Effector memory CD4-positive, alpha-beta T cell (primary cell): ENCODE data around the gene NPIPB13.
"Not testable (repeated sequence)": the region's sequence is repeated elsewhere in the genome, so short reads cannot be mapped to it uniquely, and the experiment has no call there.

Experiments used
- DNase-seq, 3 donors: peaks; one replicate each; pipeline ENCODE4 v3.0.0-alpha.2; 2020
- H3K27ac ChIP-seq: 2 replicates; pipeline ENCODE4 v1.7.0; 2013; ENCODE audit warnings: mild to moderate bottlenecking, low read length, moderate library complexity; ENCODE audit not compliant: insufficient read depth, poor library complexity, severe bottlenecking
- H3K27me3 ChIP-seq: replicated peaks from 2 replicates; pipeline ENCODE4 v1.7.0; 2013; ENCODE audit warnings: mild to moderate bottlenecking, low read length; ENCODE audit not compliant: insufficient read depth, control insufficient read depth, poor library complexity, severe bottlenecking
- H3K36me3 ChIP-seq: 2 replicates; pipeline ENCODE4 v1.7.0; 2013; ENCODE audit warnings: mild to moderate bottlenecking, low read length, moderate library complexity; ENCODE audit not compliant: control insufficient read depth, insufficient read depth
- H3K4me1 ChIP-seq: 2 replicates; pipeline ENCODE4 v1.7.0; 2013; ENCODE audit warnings: low read length, mild to moderate bottlenecking; ENCODE audit not compliant: control insufficient read depth, insufficient read depth, poor library complexity, severe bottlenecking
- H3K4me3 ChIP-seq: 2 replicates; pipeline ENCODE4 v1.7.0; 2013; ENCODE audit warnings: low read length, low read depth, mild to moderate bottlenecking; ENCODE audit not compliant: insufficient read depth, poor library complexity, severe bottlenecking
- H3K9me3 ChIP-seq: 2 replicates; pipeline ENCODE4 v1.7.0; 2013; ENCODE audit warnings: mild to moderate bottlenecking, low read length, moderate library complexity; ENCODE audit not compliant: control insufficient read depth
- total RNA-seq, 3 donors: gene quantifications; one replicate each; lab custom pipeline; 2026; lab: John Stamatoyannopoulos, UW

The NPIPB13 gene
- total RNA-seq, result 1.0 to 3.7 (median 2.5) reads per million in 3 donors

- not testable (repeated sequence) for H3K4me3 ChIP-seq, H3K36me3 ChIP-seq, H3K27me3 ChIP-seq, H3K4me1 ChIP-seq, H3K27ac ChIP-seq, DNase-seq, H3K9me3 ChIP-seq
These were observed at the start of gene NPIPB13 for GRCh38 chr16:30248379-30248778. NPIPB13 (minus strand) TSS chr16:30248479; CDS start chr16:30245573, 2,906 bp downstream.

DNA sequence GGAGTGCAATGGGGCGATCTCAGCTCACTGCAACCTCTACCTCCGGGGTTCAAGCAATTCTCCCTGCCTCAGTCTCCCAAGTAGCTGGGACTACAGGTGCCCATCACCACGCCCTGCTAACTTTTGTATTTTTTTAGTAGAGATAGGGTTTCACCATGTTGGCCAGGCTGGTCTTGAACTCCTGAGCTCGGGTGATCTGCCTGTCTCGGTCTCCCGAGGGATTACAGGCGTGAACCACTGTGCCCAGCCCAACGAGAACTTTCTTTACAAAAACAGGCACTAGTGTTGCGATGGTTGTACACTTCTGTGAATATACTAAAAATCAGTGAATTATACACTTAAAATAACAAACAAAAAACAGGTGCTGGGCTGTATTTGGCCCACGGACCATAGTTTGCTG, 34.1 kb upstream of the NPIPB13 start:
- not testable (repeated sequence) for H3K4me3 ChIP-seq, H3K27me3 ChIP-seq, H3K27ac ChIP-seq, DNase-seq, H3K9me3 ChIP-seq, H3K36me3 ChIP-seq, H3K4me1 ChIP-seq

- not testable (repeated sequence) for H3K36me3 ChIP-seq, H3K4me3 ChIP-seq, H3K9me3 ChIP-seq, H3K27ac ChIP-seq, DNase-seq, H3K4me1 ChIP-seq, H3K27me3 ChIP-seq
These were observed 30.2 kb upstream of the NPIPB13 start for GRCh38 chr16:30278523-30278922.

GRCh38 chr16:30217082-30217481, 31.2 kb downstream of the NPIPB13 start:
- H3K9me3 ChIP-seq, H3K27ac ChIP-seq, H3K4me1 ChIP-seq, DNase-seq, H3K27me3 ChIP-seq, H3K4me3 ChIP-seq, H3K36me3 ChIP-seq: not testable (repeated sequence)

DNA sequence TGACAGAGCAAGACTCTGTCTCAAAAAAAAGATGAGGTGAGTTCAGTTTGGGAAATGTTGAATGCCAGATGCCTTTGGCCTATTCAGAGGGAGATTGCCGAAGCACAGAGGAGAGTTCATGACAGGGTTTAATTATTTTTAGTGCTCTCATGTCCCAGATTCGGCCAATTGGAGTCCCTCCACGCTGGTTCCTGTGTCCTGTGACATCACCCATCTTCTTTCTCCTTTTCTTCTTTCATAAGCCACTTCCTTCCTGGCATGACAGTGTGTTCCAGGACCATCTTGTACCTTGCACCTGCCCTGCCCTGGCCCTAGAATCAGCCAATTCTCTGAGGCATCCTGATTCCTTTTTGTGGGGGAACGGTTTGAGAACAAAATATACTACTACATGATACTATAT, 36.9 kb downstream of the NPIPB13 start:
- not testable (repeated sequence) for H3K36me3 ChIP-seq, DNase-seq, H3K4me3 ChIP-seq, H3K27ac ChIP-seq, H3K9me3 ChIP-seq, H3K4me1 ChIP-seq, H3K27me3 ChIP-seq

GRCh38 chr16:30209032-30209431, 39.2 kb downstream of the NPIPB13 start:
- H3K27me3 ChIP-seq, H3K4me1 ChIP-seq, H3K27ac ChIP-seq, H3K9me3 ChIP-seq, H3K4me3 ChIP-seq, H3K36me3 ChIP-seq: not testable (repeated sequence)
- peak in 2 of 3 donors; percentile 40 to 56 for DNase-seq

- not testable (repeated sequence) for H3K36me3 ChIP-seq, DNase-seq, H3K27ac ChIP-seq, H3K9me3 ChIP-seq, H3K4me3 ChIP-seq, H3K4me1 ChIP-seq, H3K27me3 ChIP-seq
These were observed 41.1 kb downstream of the NPIPB13 start for GRCh38 chr16:30207063-30207704.

- H3K4me1 ChIP-seq, H3K27me3 ChIP-seq, H3K27ac ChIP-seq, H3K36me3 ChIP-seq, H3K9me3 ChIP-seq, DNase-seq: not testable (repeated sequence)
- H3K4me3 ChIP-seq, result peak overlapping the region; percentile 45
These were observed 42.0 kb downstream of the NPIPB13 start for GRCh38 chr16:30206252-30206651.

DNA sequence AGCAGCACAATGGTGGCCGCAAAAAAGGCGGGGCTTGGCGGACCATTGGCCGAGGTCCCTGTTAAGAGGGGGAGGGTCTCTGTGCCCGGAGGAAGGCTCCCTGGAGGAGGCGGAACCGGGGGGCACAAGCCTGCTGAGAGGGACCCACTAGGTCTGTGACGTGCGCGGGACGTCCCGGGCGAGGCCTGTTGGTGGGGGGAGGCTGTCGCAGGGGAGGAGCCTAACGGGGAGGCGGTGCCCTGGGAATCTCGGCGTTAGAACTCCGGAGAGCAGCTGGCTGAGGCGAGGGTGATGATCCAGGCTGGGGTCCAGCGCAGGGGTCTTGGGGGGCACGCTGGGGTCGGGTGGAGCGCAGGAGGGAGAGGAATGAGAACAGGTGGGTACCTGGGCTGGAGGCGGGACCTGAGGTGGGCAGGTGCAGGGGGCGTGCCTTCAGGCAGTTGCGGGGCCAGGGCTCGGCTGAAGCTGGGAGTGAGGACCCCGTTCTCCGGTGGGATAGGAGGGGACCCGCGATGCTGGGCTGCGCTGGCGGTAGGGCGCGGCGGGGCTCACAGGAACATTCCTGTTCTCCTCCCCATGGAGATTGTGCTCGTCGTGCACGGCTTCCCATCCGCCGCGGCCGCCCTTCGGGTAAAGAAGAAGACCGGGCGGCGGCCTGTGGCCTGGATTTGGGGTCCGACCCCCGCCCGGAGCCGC, 42.6 kb downstream of the NPIPB13 start:
- H3K4me3 ChIP-seq, result peak overlapping the region; percentile 45
- H3K36me3 ChIP-seq, H3K27ac ChIP-seq, H3K4me1 ChIP-seq, H3K9me3 ChIP-seq, DNase-seq, H3K27me3 ChIP-seq: not testable (repeated sequence)

GRCh38 chr16:30199608-30200343, 48.5 kb downstream of the NPIPB13 start:
- H3K4me1 ChIP-seq, H3K36me3 ChIP-seq, H3K4me3 ChIP-seq, DNase-seq, H3K9me3 ChIP-seq, H3K27me3 ChIP-seq, H3K27ac ChIP-seq: not testable (repeated sequence)
